ENCODE measurements around the gene ACBD6.

Gene ACBD6

DNA sequence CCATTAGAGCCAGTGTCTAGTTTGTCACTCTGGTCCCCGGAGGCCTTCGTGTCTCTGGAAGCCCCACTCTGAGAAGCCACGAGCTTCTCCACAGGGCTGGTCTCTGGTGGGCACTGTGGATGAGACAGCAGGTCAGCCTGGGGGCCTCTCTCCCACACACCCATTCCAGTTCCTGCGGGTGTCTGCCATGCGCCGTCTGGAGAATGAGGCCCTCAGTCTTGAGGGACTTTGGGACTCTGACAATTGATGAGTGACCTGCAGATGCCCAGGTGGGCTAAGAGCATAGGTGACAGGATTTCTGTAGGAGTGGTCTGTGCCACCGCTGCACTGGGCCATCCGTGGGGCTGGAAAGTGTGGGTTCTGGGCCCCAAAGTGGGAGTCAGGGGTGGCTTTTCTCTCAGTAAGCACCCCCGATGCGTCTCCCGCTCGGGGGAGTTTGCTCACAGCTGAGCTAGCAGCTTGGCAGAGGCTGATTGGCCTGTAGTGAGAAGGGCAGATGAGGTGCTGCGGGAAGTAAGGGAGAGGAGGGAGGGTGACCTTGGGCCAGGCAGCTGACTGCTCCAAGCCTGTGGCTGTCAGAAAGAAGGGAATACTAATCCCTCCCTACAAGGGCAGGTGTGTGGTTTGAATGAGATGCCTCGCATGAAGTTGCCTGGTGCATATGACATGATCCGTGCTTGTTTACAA, 245.9 kb downstream of the ACBD6 start:
- TF ChIP-seq ZNF341 (tag by site-specific recombination; IDR thresholded peaks at IDR 0.05; ENCODE audit: low read depth) (0 out of 2 replicates have a peak, but pooled peaks have one; percentile 18), ZNF146 (tag by site-specific recombination; IDR thresholded peaks at IDR 0.05) (no peak)
- no peaks in the 10 kb centered on the region for H3K9me3 ChIP-seq (ENCODE audit: control insufficient read depth, insufficient read depth, low read depth, low read length)
- no peak overlapping the region for H3K4me3 ChIP-seq (ENCODE audit: low read depth, low read length)
- no peaks in the 10 kb centered on the region for H3K36me3 ChIP-seq (ENCODE audit: control insufficient read depth in 2 of 2, insufficient read depth in 1 of 2, low read length in 2 of 2)
- POLR2A ChIA-PET = no interaction called here
- no peaks in the 10 kb centered on the region for H3K4me1 ChIP-seq (ENCODE audit: control insufficient read depth, insufficient read depth, low read length)
- H3K27ac ChIP-seq (ENCODE audit: extremely low read depth, low read depth, low read length) = no peak overlapping the region
- CTCF ChIA-PET = interaction anchor here (0.6 to 2.2 kb wide), 3 partner anchors 66 to 160 kb away, joined by 3 to 10 read pairs (median 3); no protein-coding TSS in a partner anchor

- H3K4me3 ChIP-seq (ENCODE audit: low read depth, low read length) = no peak overlapping the region
- POLR2A ChIA-PET = no interaction called here
Observed at GRCh38 chr1:180255536-180256340, 246.6 kb downstream of the ACBD6 start.

More at GRCh38 chr1:180255536-180256340, 246.6 kb downstream of the ACBD6 start:
- CTCF ChIA-PET = interaction anchor here (1.1 to 2.2 kb wide), 2 partner anchors 24 to 161 kb away, joined by 3 to 10 read pairs; no protein-coding TSS in a partner anchor
- H3K27ac ChIP-seq (ENCODE audit: extremely low read depth, low read depth, low read length) = no peak overlapping the region
- no peaks in the 10 kb centered on the region for H3K4me1 ChIP-seq (ENCODE audit: control insufficient read depth, insufficient read depth, low read length)
- TF ChIP-seq ZNF391 (tag by site-specific recombination; IDR thresholded peaks at IDR 0.05; ENCODE audit: borderline replicate concordance, low read depth) (no peak), ZNF23 (tag by site-specific recombination; IDR thresholded peaks at IDR 0.05; ENCODE audit: borderline replicate concordance) (no peak), ZNF777 (tag by site-specific recombination; IDR thresholded peaks at IDR 0.05; ENCODE audit: borderline replicate concordance) (no peak), ZNF341 (tag by site-specific recombination; IDR thresholded peaks at IDR 0.05; ENCODE audit: low read depth) (peak; percentile 38; the same call in 1 of the 2 replicates), ZNF404 (tag by site-specific recombination; IDR thresholded peaks at IDR 0.05) (no peak), ZNF521 (tag by site-specific recombination; IDR thresholded peaks at IDR 0.05) (no peak), ZFP37 (tag by site-specific recombination; IDR thresholded peaks at IDR 0.05) (no peak), WT1 (tag by site-specific recombination; IDR thresholded peaks at IDR 0.05) (peak; percentile 63; the same call in 1 of the 2 replicates), ZNF280D (tag by site-specific recombination; IDR thresholded peaks at IDR 0.05) (no peak), ZEB2 (tag by site-specific recombination; IDR thresholded peaks at IDR 0.05) (0 out of 2 replicates have a peak, but pooled peaks have one; percentile 53), SP7 (tag by site-specific recombination; IDR thresholded peaks at IDR 0.05) (peak; percentile 93), ZNF266 (tag by site-specific recombination; IDR thresholded peaks at IDR 0.05; ENCODE audit: low read depth) (no peak), ZIC2 (tag by site-specific recombination; IDR thresholded peaks at IDR 0.05) (peak; percentile 58), ZNF223 (tag by site-specific recombination; IDR thresholded peaks at IDR 0.05) (peak; percentile 45; the same call in 1 of the 2 replicates), ZNF335 (tag by site-specific recombination; conservative IDR thresholded peaks at IDR 0.05) (no peak), OSR2 (tag by site-specific recombination; IDR thresholded peaks at IDR 0.05) (peak; percentile 25; the same call in 1 of the 2 replicates), SCRT2 (tag by site-specific recombination; IDR thresholded peaks at IDR 0.05) (no peak), GLIS1 (tag by site-specific recombination; IDR thresholded peaks at IDR 0.05) (peak; percentile 95), KLF17 (tag by site-specific recombination; IDR thresholded peaks at IDR 0.05) (peak; percentile 48; the same call in 1 of the 2 replicates), BCL11A (tag by site-specific recombination; IDR thresholded peaks at IDR 0.05; ENCODE audit: low read depth) (no peak)
- TF ChIP-seq, protein P1, sequence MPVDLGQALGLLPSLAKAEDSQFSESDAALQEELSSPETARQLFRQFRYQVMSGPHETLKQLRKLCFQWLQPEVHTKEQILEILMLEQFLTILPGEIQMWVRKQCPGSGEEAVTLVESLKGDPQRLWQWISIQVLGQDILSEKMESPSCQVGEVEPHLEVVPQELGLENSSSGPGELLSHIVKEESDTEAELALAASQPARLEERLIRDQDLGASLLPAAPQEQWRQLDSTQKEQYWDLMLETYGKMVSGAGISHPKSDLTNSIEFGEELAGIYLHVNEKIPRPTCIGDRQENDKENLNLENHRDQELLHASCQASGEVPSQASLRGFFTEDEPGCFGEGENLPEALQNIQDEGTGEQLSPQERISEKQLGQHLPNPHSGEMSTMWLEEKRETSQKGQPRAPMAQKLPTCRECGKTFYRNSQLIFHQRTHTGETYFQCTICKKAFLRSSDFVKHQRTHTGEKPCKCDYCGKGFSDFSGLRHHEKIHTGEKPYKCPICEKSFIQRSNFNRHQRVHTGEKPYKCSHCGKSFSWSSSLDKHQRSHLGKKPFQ (tag by site-specific recombination; IDR thresholded peaks at IDR 0.05) = peak; percentile 45; the same call in 1 of the 2 replicates
- TF ChIP-seq, protein P2, sequence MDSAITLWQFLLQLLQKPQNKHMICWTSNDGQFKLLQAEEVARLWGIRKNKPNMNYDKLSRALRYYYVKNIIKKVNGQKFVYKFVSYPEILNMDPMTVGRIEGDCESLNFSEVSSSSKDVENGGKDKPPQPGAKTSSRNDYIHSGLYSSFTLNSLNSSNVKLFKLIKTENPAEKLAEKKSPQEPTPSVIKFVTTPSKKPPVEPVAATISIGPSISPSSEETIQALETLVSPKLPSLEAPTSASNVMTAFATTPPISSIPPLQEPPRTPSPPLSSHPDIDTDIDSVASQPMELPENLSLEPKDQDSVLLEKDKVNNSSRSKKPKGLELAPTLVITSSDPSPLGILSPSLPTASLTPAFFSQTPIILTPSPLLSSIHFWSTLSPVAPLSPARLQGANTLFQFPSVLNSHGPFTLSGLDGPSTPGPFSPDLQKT (IDR thresholded peaks at IDR 0.05; ENCODE audit: borderline replicate concordance, low read depth, low read length) = no peak
- TF ChIP-seq, protein P3, sequence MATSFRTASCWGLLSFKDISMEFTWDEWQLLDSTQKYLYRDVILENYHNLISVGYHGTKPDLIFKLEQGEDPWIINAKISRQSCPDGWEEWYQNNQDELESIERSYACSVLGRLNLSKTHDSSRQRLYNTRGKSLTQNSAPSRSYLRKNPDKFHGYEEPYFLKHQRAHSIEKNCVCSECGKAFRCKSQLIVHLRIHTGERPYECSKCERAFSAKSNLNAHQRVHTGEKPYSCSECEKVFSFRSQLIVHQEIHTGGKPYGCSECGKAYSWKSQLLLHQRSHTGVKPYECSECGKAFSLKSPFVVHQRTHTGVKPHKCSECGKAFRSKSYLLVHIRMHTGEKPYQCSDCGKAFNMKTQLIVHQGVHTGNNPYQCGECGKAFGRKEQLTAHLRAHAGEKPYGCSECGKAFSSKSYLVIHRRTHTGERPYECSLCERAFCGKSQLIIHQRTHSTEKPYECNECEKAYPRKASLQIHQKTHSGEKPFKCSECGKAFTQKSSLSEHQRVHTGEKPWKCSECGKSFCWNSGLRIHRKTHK (tag by site-specific recombination; IDR thresholded peaks at IDR 0.05) = no peak
- H3K36me3 ChIP-seq (ENCODE audit: control insufficient read depth in 2 of 2, insufficient read depth in 1 of 2, low read length in 2 of 2) = no peaks in the 10 kb centered on the region
- H3K9me3 ChIP-seq (ENCODE audit: control insufficient read depth, insufficient read depth, low read depth, low read length) = no peaks in the 10 kb centered on the region

All from HEK293 (cell line).